Measurements from ENCODE around the gene USP54.

USP54 gene

DNA sequence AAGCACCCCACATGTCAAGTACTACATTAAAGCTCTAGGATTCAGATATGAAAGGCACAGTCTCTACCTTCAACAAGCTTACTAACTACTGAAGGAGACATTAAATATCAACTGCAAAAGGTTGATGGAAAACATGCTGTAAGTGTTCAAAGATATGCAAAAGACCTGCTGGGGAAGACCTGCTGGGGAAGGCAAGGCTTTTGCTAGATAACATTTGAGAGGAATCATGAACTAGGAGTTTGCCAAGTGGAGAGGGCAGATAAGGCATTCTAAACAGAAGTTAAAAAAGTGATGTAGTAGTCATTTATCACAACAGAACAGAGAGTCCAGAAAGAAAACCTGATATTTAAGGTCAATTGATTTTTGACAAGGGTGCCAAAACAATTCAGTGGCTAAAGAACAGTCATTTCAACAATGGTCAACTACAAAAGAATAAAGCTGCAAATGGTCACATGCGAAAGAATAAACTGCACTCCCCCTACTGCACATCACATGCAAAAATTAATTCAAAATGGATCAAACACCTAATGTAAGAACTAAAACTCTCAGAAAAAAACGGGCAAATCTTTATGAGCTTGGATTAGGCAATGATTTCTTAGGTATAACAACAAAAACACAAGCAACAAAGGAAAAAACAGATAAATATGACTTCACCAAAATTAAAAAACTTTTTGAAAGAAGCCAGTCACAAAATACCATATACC, 134.8 kb downstream of the USP54 start:
- no peak for DNase-seq (ENCODE audit: low read depth, low spot score)
- TF ChIP-seq POLR2AphosphoS5 (IDR thresholded peaks at IDR 0.05; ENCODE audit: borderline replicate concordance, low read depth, low read length), result no peak
- no peak for TF ChIP-seq FOXP2 (optimal IDR thresholded peaks at IDR 0.05; ENCODE audit: control extremely low read depth, extremely low read length, insufficient read depth)
- Histone ChIP-seq H3K9ac (ENCODE audit: insufficient read length) (no peak overlapping the region), H3K36me3 (ENCODE audit: insufficient read depth, low read length) (no peaks in the 10 kb centered on the region; the same call in 1 of the 2 replicates), H3K27ac (no peak overlapping the region), H3K4me3 (no peak overlapping the region), H3K9me3 (ENCODE audit: low read depth, low read length) (no peaks in the 10 kb centered on the region)

DNA sequence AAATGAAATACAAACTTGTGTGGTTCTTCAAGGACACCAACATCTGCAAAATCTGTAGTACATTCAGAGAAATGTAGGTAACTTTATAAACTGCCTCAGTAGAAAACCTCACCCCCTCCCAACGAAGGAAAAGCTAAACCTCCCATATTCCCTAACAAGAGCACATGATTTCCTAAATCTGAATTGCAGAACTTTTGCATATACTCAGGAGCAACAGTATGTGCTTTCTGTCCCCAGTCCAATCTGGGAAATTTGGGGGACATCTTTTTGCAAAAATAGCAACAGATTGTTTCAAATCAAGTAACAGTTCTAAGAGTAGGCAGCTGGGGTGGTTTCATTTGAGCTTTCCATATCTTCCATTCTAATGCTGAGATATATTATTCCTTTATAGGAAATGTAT, 142.0 kb downstream of the USP54 start:
- TF ChIP-seq POLR2AphosphoS5 (IDR thresholded peaks at IDR 0.05; ENCODE audit: borderline replicate concordance, low read depth, low read length), result no peak
- TF ChIP-seq EZH2 (IDR thresholded peaks at IDR 0.05), result no peak
- TF ChIP-seq FOXP2 (optimal IDR thresholded peaks at IDR 0.05; ENCODE audit: control extremely low read depth, extremely low read length, insufficient read depth), result no peak

DNA sequence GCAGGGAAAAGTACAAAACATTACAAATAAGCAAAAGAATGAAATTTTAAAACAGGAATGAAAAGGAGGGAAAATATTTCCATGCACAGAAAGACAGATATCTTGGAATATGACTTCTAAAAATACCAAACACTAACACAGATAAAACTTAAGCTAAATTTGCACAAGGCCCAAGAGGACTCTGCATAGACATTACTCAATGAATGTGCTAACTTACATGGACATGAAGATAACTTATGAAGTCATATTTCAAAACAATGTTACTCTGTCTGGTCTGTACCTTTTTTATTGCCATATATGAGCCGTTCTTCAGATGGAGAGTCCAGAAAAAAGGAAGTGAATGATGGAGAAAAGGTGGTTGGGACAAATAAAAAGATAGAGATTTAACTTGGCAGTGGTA, 142.8 kb downstream of the USP54 start:
- no peak for DNase-seq (ENCODE audit: low read depth, low spot score)
- H3K36me3 ChIP-seq (ENCODE audit: insufficient read depth, low read length), result no peaks in the 10 kb centered on the region
- no peak for TF ChIP-seq EZH2 (IDR thresholded peaks at IDR 0.05)
- TF ChIP-seq POLR2AphosphoS5 (IDR thresholded peaks at IDR 0.05; ENCODE audit: borderline replicate concordance, low read depth, low read length), result no peak
- TF ChIP-seq FOXP2 (optimal IDR thresholded peaks at IDR 0.05; ENCODE audit: control extremely low read depth, extremely low read length, insufficient read depth), result no peak
- no peaks in the 10 kb centered on the region for H3K9me3 ChIP-seq (ENCODE audit: low read depth, low read length)
- H3K27ac ChIP-seq, result no peak overlapping the region
- no peak overlapping the region for H3K4me3 ChIP-seq
- no peak overlapping the region for H3K9ac ChIP-seq (ENCODE audit: insufficient read length)

More for the DNA sequence above, 142.0 kb downstream of the USP54 start:
- Histone ChIP-seq H3K9me3 (ENCODE audit: low read depth, low read length) (no peaks in the 10 kb centered on the region), H3K9ac (ENCODE audit: insufficient read length) (no peak overlapping the region), H3K27ac (no peak overlapping the region), H3K36me3 (ENCODE audit: insufficient read depth, low read length) (no peaks in the 10 kb centered on the region), H3K4me3 (no peak overlapping the region)
- no peak for DNase-seq (ENCODE audit: low read depth, low spot score)
